HepG2 (cell line): ENCODE data around the gene PSMB11. TPM values are rescaled to one million over a fixed set of nuclear protein-coding genes. Genes with fewer than 3 reads are reported as not detected.

ENCODE experiments used
- MLXIP ChIP-seq: sonication (generic); formaldehyde crosslinking; IDR thresholded peaks from 2 replicates; pipeline ENCODE4 v1.9.0; 2021; ENCODE audit warnings: missing genetic modification reagents, borderline replicate concordance
- MTERF4 ChIP-seq: sonication (generic); formaldehyde crosslinking; IDR thresholded peaks from 2 replicates; pipeline ENCODE4 v1.8.0; 2023; ENCODE audit warnings: mild to moderate bottlenecking, missing genetic modification reagents
- NBN ChIP-seq: fragments of 450-650 bp; conservative IDR thresholded peaks from 2 replicates; pipeline ENCODE4 v1.6.1; 2017
- NFYC ChIP-seq: IDR thresholded peaks from 2 replicates; pipeline ENCODE4 v1.6.1; 2016; ENCODE audit warnings: missing genetic modification reagents, missing compliant biosample characterization
- ZFP82 ChIP-seq: sonication (generic); formaldehyde crosslinking; IDR thresholded peaks from 2 replicates; pipeline ENCODE4 v1.5.1; 2020; ENCODE audit warnings: mild to moderate bottlenecking, missing genetic modification reagents, borderline replicate concordance
- ZNF205 ChIP-seq: IDR thresholded peaks from 2 replicates; pipeline ENCODE4 v1.6.1; 2018; ENCODE audit warnings: missing biosample characterization, missing genetic modification reagents
- ZNF589 ChIP-seq: sonication (generic); formaldehyde crosslinking; conservative IDR thresholded peaks from 2 replicates; pipeline ENCODE4 v1.8.0; 2022; ENCODE audit warnings: mild to moderate bottlenecking, moderate library complexity, missing genetic modification reagents
- ZNF614 ChIP-seq: IDR thresholded peaks from 2 replicates; pipeline ENCODE4 v1.6.1; 2018; ENCODE audit warnings: missing biosample characterization, missing genetic modification reagents, inconsistent platforms, borderline replicate concordance
- ZNF839 ChIP-seq: sonication (generic); formaldehyde crosslinking; IDR thresholded peaks from 2 replicates; pipeline ENCODE4 v1.4.0; 2020; ENCODE audit warnings: missing genetic modification reagents, mild to moderate bottlenecking, borderline replicate concordance
- polyA plus RNA-seq, 8 experiments: library from polyadenylated mRNA; depleted of rRNA in 3 of 8; stranded (reverse) in 7 of 8; unstranded in 1 of 8; fragments of >200 nt; fragmentation: Illumina TruSeq in 4 of 8; extraction: Trizol in 4 of 8; gene quantifications; 2 replicates each; pipeline versions ENCODE4 v1.2.1 to v1.2.3, GENCODE V29; 2011 to 2016; ENCODE audit warnings: low read depth in 4 of 8, missing spikeins in 1 of 8, mixed read lengths in 1 of 8; ENCODE audit not compliant: insufficient read depth in 1 of 8
- total RNA-seq, 5 experiments: library from RNA; depleted of rRNA; stranded (reverse); fragments of >200 nt; fragmentation: Illumina TruSeq; extraction: Trizol; gene quantifications; 2 replicates each; pipeline ENCODE4 v1.2.3, GENCODE V29; 2016; ENCODE audit warnings: low read depth in 1 of 5
- TF ChIP-seq, protein P1 (sequence below): sonication (generic); formaldehyde crosslinking; IDR thresholded peaks from 2 replicates; pipeline ENCODE4 v1.4.0; 2020; ENCODE audit warnings: missing genetic modification reagents, borderline replicate concordance
- TF ChIP-seq, protein P2 (sequence below): sonication (generic); formaldehyde crosslinking; IDR thresholded peaks from 2 replicates; pipeline ENCODE4 v1.5.0; 2020; ENCODE audit warnings: mild to moderate bottlenecking, missing genetic modification reagents, borderline replicate concordance

PSMB11 gene
- total and polyA plus RNA-seq, 2 of the 13 experiments (the other 11 are each of a cell fraction or from before 2014, with no cell fraction given): not detected

DNA sequence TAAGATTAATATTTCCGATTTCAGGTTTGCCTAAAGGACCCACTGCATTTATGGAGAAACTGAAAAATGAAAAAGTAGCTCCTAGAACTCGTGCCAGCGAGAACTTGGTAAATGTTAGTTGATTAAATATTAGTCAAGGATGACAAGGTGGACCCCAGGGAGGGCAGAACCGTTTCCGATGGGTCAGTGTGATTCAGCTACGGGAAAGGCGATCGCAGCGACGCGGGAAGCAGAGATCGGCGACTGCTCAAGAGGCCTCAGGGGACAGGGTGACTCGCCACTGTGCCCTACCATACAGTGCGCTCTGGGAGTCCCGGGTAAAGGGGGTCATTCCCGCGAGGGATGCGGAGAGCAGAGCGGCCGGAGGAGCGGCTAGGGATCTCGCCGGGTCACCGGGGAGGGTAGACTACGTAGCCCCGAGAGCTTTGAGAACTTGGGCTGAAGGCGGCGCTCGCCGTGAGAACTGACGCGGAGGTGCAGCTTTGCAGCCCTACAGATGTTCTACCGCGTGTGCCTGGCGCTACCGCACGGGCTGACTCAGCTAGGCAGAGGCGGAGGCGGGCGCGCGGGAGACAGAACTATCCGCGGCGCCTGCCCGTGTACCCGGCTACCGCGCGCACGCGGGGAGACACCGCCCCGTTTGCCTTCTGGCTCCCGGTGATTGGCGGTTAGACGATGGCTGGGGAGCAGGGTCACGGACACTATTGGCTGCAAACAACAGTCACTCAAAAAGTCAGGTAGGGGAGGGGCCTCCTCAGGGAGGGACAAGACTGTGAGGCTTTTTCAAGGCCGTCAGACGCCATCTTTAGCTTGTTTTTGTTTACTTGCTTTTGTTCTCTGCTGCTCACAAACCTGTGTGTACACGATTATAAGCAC lies 35.2 kb upstream of the PSMB11 start (continued):
- TF ChIP-seq ZNF614 (CRISPR knock-in tag) (peak; percentile 99), MLXIP (CRISPR knock-in tag) (peak; percentile 96), ZNF839 (CRISPR knock-in tag) (peak; percentile 99), ZFP82 (CRISPR knock-in tag) (no peak; the same call in 1 of the 2 replicates), ZNF589 (CRISPR knock-in tag) (peak; percentile 98), ZNF205 (peak; percentile 98), MTERF4 (peak; percentile 100), NFYC (CRISPR knock-in tag) (peak; percentile 99), NBN (no peak)
- TF ChIP-seq, protein P1, sequence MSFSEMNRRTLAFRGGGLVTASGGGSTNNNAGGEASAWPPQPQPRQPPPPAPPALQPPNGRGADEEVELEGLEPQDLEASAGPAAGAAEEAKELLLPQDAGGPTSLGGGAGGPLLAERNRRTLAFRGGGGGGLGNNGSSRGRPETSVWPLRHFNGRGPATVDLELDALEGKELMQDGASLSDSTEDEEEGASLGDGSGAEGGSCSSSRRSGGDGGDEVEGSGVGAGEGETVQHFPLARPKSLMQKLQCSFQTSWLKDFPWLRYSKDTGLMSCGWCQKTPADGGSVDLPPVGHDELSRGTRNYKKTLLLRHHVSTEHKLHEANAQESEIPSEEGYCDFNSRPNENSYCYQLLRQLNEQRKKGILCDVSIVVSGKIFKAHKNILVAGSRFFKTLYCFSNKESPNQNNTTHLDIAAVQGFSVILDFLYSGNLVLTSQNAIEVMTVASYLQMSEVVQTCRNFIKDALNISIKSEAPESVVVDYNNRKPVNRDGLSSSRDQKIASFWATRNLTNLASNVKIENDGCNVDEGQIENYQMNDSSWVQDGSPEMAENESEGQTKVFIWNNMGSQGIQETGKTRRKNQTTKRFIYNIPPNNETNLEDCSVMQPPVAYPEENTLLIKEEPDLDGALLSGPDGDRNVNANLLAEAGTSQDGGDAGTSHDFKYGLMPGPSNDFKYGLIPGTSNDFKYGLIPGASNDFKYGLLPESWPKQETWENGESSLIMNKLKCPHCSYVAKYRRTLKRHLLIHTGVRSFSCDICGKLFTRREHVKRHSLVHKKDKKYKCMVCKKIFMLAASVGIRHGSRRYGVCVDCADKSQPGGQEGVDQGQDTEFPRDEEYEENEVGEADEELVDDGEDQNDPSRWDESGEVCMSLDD (CRISPR knock-in tag): peak; percentile 91
- TF ChIP-seq, protein P2, sequence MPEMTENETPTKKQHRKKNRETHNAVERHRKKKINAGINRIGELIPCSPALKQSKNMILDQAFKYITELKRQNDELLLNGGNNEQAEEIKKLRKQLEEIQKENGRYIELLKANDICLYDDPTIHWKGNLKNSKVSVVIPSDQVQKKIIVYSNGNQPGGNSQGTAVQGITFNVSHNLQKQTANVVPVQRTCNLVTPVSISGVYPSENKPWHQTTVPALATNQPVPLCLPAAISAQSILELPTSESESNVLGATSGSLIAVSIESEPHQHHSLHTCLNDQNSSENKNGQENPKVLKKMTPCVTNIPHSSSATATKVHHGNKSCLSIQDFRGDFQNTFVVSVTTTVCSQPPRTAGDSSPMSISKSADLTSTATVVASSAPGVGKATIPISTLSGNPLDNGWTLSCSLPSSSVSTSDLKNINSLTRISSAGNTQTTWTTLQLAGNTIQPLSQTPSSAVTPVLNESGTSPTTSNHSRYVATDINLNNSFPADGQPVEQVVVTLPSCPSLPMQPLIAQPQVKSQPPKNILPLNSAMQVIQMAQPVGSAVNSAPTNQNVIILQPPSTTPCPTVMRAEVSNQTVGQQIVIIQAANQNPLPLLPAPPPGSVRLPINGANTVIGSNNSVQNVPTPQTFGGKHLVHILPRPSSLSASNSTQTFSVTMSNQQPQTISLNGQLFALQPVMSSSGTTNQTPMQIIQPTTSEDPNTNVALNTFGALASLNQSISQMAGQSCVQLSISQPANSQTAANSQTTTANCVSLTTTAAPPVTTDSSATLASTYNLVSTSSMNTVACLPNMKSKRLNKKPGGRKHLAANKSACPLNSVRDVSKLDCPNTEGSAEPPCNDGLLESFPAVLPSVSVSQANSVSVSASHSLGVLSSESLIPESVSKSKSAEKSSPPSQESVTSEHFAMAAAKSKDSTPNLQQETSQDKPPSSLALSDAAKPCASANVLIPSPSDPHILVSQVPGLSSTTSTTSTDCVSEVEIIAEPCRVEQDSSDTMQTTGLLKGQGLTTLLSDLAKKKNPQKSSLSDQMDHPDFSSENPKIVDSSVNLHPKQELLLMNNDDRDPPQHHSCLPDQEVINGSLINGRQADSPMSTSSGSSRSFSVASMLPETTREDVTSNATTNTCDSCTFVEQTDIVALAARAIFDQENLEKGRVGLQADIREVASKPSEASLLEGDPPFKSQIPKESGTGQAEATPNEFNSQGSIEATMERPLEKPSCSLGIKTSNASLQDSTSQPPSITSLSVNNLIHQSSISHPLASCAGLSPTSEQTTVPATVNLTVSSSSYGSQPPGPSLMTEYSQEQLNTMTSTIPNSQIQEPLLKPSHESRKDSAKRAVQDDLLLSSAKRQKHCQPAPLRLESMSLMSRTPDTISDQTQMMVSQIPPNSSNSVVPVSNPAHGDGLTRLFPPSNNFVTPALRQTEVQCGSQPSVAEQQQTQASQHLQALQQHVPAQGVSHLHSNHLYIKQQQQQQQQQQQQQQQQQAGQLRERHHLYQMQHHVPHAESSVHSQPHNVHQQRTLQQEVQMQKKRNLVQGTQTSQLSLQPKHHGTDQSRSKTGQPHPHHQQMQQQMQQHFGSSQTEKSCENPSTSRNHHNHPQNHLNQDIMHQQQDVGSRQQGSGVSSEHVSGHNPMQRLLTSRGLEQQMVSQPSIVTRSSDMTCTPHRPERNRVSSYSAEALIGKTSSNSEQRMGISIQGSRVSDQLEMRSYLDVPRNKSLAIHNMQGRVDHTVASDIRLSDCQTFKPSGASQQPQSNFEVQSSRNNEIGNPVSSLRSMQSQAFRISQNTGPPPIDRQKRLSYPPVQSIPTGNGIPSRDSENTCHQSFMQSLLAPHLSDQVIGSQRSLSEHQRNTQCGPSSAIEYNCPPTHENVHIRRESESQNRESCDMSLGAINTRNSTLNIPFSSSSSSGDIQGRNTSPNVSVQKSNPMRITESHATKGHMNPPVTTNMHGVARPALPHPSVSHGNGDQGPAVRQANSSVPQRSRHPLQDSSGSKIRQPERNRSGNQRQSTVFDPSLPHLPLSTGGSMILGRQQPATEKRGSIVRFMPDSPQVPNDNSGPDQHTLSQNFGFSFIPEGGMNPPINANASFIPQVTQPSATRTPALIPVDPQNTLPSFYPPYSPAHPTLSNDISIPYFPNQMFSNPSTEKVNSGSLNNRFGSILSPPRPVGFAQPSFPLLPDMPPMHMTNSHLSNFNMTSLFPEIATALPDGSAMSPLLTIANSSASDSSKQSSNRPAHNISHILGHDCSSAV (CRISPR knock-in tag): peak; percentile 75
